Keratinocyte (primary cell): ENCODE results near the gene TEX19.

Source experiments
- CTCF ChIP-seq, 3 experiments: IDR thresholded peaks in 1 of 3; conservative IDR thresholded peaks in 1 of 3; optimal IDR thresholded peaks in 1 of 3; 2 replicates in 2 of 3; 3 replicates in 1 of 3; pipeline versions ENCODE3 to v1.5.1; 2011; ENCODE audit warnings: low read length in 3 of 3, mild to moderate bottlenecking in 3 of 3, moderate library complexity in 2 of 3, control low read depth in 1 of 3, inconsistent platforms in 1 of 3; ENCODE audit not compliant: insufficient read depth in 2 of 3; ENCODE audit errors: extremely low read depth in 1 of 3
- EZH2 ChIP-seq: IDR thresholded peaks from one replicate; pipeline ENCODE4 v1.6.1; 2012; ENCODE audit warnings: inconsistent platforms, mild to moderate bottlenecking, low read length, moderate library complexity

- TF ChIP-seq EZH2 (no peak), CTCF (optimal IDR thresholded peaks at IDR 0.05 in 1 of 3, IDR thresholded peaks at IDR 0.05 in 1 of 3, conservative IDR thresholded peaks at IDR 0.05 in 1 of 3; ENCODE audit: extremely low read depth in 1 of 3, insufficient read depth in 2 of 3, low read length in 3 of 3) (no peak)
Observed at GRCh38 chr17:82406131-82406671, 47.2 kb downstream of the TEX19 start.
